SK-N-SH treated with all-trans-retinoic acid at 6 μM for 48 hours (cell line): ENCODE data around the gene NFAM1.

Experiments
- CSDC2 ChIP-seq: fragments of 250-450 bp; sonication (Bioruptor Pico); IDR thresholded peaks from 2 replicates; pipeline ENCODE4 v1.5.0; 2020; ENCODE audit warnings: mild to moderate bottlenecking, moderate library complexity
- GLIS3 ChIP-seq: fragments of 250-450 bp; sonication (Bioruptor Pico); IDR thresholded peaks from 2 replicates; pipeline ENCODE4 v1.5.0; 2020; ENCODE audit warnings: mild to moderate bottlenecking, moderate library complexity
- PPARA ChIP-seq: fragments of 250-450 bp; sonication (Bioruptor Pico); IDR thresholded peaks from 2 replicates; pipeline ENCODE4 v1.5.0; 2020; ENCODE audit warnings: mild to moderate bottlenecking, borderline replicate concordance
- RARB ChIP-seq: fragments of 250-450 bp; sonication (Bioruptor Pico); IDR thresholded peaks from 2 replicates; pipeline ENCODE4 v1.8.0; 2021; ENCODE audit warnings: mild to moderate bottlenecking, moderate library complexity
- ZC3H10 ChIP-seq: fragments of 250-450 bp; sonication (Bioruptor Pico); IDR thresholded peaks from 2 replicates; pipeline ENCODE4 v1.5.1; 2021; ENCODE audit warnings: mild to moderate bottlenecking, moderate library complexity
- ZFP30 ChIP-seq: fragments of 450-650 bp; formaldehyde crosslinking; IDR thresholded peaks from 2 replicates; pipeline ENCODE4 v1.5.0; 2022; ENCODE audit warnings: mild to moderate bottlenecking, moderate library complexity
- ZNF565 ChIP-seq: fragments of 450-650 bp; formaldehyde crosslinking; conservative IDR thresholded peaks from 2 replicates; pipeline ENCODE4 v1.5.0; 2020; ENCODE audit warnings: low read depth, mild to moderate bottlenecking, moderate library complexity
- ZNF8 ChIP-seq: fragments of 450-650 bp; formaldehyde crosslinking; IDR thresholded peaks from 2 replicates; pipeline ENCODE4 v1.5.0; 2020; ENCODE audit warnings: mild to moderate bottlenecking, moderate library complexity
- TF ChIP-seq, protein P1 (sequence below): fragments of 250-450 bp; sonication (Bioruptor Pico); IDR thresholded peaks from 2 replicates; pipeline ENCODE4 v1.8.0; 2021; ENCODE audit warnings: low read depth, mild to moderate bottlenecking, moderate library complexity, borderline replicate concordance
- TF ChIP-seq, protein P2 (sequence below): fragments of 250-450 bp; sonication (Bioruptor Pico); IDR thresholded peaks from 2 replicates; pipeline ENCODE4 v1.5.1; 2021; ENCODE audit warnings: mild to moderate bottlenecking, moderate library complexity
- TF ChIP-seq, protein P3 (sequence below): fragments of 250-450 bp; sonication (Bioruptor Pico); IDR thresholded peaks from 2 replicates; pipeline ENCODE4 v1.5.0; 2020; ENCODE audit warnings: mild to moderate bottlenecking, moderate library complexity
- TF ChIP-seq, protein P4 (sequence below): fragments of 250-450 bp; sonication (Bioruptor Pico); IDR thresholded peaks from 2 replicates; pipeline ENCODE4 v1.5.1; 2020; ENCODE audit warnings: low read depth, mild to moderate bottlenecking, moderate library complexity
- TF ChIP-seq, protein P5 (sequence below): fragments of 250-450 bp; sonication (Bioruptor Pico); IDR thresholded peaks from 2 replicates; pipeline ENCODE4 v1.8.0; 2020; ENCODE audit warnings: mild to moderate bottlenecking, moderate library complexity, borderline replicate concordance

DNA sequence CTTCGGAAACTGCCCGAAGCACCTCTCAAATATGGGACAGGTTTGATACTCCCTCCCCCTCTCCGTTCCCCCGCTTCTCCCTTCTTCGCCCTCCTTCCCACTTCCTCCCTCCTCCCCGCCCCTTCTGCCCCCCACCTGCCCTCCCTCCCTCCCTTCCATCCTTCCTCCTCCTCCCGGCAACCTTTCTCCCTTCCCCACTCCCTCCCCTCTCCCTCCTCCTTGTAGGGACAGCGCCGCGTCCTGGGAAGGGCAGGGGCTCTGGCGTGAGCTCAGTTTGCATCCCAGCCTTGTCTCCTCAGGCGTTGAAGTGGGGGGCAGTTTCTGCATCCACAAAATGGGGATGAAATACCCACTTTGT is 6.1 kb upstream of the NFAM1 start:
- TF ChIP-seq, protein P1, sequence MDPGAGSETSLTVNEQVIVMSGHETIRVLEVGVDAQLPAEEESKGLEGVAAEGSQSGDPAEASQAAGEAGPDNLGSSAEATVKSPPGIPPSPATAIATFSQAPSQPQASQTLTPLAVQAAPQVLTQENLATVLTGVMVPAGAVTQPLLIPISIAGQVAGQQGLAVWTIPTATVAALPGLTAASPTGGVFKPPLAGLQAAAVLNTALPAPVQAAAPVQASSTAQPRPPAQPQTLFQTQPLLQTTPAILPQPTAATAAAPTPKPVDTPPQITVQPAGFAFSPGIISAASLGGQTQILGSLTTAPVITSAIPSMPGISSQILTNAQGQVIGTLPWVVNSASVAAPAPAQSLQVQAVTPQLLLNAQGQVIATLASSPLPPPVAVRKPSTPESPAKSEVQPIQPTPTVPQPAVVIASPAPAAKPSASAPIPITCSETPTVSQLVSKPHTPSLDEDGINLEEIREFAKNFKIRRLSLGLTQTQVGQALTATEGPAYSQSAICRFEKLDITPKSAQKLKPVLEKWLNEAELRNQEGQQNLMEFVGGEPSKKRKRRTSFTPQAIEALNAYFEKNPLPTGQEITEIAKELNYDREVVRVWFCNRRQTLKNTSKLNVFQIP (CRISPR knock-in tag): no peak
- TF ChIP-seq, protein P2, sequence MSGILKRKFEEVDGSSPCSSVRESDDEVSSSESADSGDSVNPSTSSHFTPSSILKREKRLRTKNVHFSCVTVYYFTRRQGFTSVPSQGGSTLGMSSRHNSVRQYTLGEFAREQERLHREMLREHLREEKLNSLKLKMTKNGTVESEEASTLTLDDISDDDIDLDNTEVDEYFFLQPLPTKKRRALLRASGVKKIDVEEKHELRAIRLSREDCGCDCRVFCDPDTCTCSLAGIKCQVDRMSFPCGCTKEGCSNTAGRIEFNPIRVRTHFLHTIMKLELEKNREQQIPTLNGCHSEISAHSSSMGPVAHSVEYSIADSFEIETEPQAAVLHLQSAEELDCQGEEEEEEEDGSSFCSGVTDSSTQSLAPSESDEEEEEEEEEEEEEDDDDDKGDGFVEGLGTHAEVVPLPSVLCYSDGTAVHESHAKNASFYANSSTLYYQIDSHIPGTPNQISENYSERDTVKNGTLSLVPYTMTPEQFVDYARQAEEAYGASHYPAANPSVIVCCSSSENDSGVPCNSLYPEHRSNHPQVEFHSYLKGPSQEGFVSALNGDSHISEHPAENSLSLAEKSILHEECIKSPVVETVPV (CRISPR knock-in tag): no peak
- TF ChIP-seq, protein P3, sequence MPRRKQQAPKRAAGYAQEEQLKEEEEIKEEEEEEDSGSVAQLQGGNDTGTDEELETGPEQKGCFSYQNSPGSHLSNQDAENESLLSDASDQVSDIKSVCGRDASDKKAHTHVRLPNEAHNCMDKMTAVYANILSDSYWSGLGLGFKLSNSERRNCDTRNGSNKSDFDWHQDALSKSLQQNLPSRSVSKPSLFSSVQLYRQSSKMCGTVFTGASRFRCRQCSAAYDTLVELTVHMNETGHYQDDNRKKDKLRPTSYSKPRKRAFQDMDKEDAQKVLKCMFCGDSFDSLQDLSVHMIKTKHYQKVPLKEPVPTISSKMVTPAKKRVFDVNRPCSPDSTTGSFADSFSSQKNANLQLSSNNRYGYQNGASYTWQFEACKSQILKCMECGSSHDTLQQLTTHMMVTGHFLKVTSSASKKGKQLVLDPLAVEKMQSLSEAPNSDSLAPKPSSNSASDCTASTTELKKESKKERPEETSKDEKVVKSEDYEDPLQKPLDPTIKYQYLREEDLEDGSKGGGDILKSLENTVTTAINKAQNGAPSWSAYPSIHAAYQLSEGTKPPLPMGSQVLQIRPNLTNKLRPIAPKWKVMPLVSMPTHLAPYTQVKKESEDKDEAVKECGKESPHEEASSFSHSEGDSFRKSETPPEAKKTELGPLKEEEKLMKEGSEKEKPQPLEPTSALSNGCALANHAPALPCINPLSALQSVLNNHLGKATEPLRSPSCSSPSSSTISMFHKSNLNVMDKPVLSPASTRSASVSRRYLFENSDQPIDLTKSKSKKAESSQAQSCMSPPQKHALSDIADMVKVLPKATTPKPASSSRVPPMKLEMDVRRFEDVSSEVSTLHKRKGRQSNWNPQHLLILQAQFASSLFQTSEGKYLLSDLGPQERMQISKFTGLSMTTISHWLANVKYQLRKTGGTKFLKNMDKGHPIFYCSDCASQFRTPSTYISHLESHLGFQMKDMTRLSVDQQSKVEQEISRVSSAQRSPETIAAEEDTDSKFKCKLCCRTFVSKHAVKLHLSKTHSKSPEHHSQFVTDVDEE (CRISPR knock-in tag): no peak
- TF ChIP-seq ZFP30 (CRISPR knock-in tag) (no peak), PPARA (no peak), ZNF565 (CRISPR knock-in tag) (no peak), ZC3H10 (no peak), RARB (CRISPR knock-in tag) (no peak), ZNF8 (CRISPR knock-in tag) (no peak), CSDC2 (CRISPR knock-in tag) (no peak), GLIS3 (CRISPR knock-in tag) (no peak)
- TF ChIP-seq, protein P4, sequence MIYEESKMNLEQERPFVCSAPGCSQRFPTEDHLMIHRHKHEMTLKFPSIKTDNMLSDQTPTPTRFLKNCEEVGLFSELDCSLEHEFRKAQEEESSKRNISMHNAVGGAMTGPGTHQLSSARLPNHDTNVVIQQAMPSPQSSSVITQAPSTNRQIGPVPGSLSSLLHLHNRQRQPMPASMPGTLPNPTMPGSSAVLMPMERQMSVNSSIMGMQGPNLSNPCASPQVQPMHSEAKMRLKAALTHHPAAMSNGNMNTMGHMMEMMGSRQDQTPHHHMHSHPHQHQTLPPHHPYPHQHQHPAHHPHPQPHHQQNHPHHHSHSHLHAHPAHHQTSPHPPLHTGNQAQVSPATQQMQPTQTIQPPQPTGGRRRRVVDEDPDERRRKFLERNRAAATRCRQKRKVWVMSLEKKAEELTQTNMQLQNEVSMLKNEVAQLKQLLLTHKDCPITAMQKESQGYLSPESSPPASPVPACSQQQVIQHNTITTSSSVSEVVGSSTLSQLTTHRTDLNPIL (CRISPR knock-in tag): no peak
- TF ChIP-seq, protein P5, sequence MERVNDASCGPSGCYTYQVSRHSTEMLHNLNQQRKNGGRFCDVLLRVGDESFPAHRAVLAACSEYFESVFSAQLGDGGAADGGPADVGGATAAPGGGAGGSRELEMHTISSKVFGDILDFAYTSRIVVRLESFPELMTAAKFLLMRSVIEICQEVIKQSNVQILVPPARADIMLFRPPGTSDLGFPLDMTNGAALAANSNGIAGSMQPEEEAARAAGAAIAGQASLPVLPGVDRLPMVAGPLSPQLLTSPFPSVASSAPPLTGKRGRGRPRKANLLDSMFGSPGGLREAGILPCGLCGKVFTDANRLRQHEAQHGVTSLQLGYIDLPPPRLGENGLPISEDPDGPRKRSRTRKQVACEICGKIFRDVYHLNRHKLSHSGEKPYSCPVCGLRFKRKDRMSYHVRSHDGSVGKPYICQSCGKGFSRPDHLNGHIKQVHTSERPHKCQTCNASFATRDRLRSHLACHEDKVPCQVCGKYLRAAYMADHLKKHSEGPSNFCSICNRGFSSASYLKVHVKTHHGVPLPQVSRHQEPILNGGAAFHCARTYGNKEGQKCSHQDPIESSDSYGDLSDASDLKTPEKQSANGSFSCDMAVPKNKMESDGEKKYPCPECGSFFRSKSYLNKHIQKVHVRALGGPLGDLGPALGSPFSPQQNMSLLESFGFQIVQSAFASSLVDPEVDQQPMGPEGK: no peak
